GM21526 (cell line): ENCODE measurements around the gene ACRV1.

ENCODE experiments used
- ATAC-seq: cut with Tn5 transposase; IDR thresholded peaks from one replicate; pipeline ENCODE4 v1.9.1; 2021; ENCODE audit warnings: moderate library complexity; ENCODE audit not compliant: unreplicated experiment, low FRiP score

ACRV1 gene

GRCh38 chr11:125662689-125663088, 18.0 kb downstream of the ACRV1 start:
- no peak for ATAC-seq

- no peak for ATAC-seq
Observed at GRCh38 chr11:125649465-125650166, 31.0 kb downstream of the ACRV1 start.

- ATAC-seq = no peak
Observed at GRCh38 chr11:125645871-125646270, 34.8 kb downstream of the ACRV1 start.

- ATAC-seq = no peak
Observed at GRCh38 chr11:125638315-125638714, 42.3 kb downstream of the ACRV1 start.

GRCh38 chr11:125637840-125638239, 42.8 kb downstream of the ACRV1 start:
- no peak for ATAC-seq

- ATAC-seq = no peak
Observed at GRCh38 chr11:125627236-125627910, 53.3 kb downstream of the ACRV1 start.

- ATAC-seq = peak; percentile 42
Observed at GRCh38 chr11:125626288-125626950, 54.2 kb downstream of the ACRV1 start.

DNA sequence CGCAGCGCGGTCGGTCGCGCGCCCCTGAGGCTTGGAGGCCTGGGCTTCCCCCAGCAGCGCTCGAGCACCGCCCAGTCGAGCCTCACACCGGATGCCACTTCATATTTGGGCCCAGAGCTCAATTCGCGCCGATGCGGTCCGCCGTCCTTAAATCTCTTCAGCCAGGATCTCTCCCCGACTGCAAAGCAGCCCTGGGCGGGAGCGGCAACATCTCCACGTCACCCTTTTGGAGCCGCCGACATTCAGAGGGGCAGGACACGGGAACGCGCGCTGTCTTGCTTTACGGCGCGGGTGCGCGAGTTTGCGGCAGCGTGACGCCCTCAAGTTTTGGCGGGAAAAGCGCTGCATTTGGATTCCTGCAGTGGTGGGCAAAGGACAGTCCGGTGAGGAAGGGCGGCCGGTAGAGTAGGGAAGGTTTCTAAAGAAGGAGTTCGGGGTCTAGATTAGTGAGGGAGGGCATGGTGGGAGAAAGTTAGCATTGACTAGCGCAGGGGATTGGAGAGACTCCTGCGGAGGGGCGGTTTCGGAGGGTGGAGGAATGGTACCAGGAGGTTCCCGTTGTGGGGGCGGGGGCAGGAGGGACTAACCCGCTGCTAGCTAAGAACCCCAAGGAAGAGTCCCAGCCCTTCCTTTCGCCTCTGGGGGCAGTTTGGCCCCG, 54.9 kb downstream of the ACRV1 start:
- peak; percentile 85 for ATAC-seq

GRCh38 chr11:125625225-125625629, 55.4 kb downstream of the ACRV1 start:
- ATAC-seq = no peak

DNA sequence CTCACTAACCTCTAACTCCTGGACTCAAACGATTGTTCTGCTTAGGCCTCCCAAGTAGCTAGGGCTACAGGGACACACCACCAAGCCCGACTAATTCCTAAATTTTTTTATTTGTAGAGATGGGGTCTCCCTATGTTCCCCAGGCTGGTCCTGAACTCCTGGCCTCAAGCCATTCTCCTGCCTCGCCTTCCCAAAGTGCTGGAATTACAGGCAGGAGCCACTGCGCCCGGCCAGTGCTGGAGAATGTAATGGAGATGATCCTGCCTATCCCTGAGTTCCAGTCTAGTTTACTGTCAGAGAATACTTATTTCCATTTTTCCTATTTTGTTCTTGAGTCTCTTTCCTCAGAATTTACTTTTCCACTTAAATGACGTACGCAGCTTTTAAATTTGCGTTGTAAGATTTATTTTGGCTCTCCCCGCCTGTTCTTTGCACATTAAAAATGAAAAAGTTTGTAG, 55.9 kb downstream of the ACRV1 start, which contains the start of gene CHEK1:
Gene CHEK1 (plus strand): TSS at position 408 of the 458 bp plus-strand sequence. CDS start 1,606 bp downstream, outside the sequence.
- ATAC-seq = no peak

DNA sequence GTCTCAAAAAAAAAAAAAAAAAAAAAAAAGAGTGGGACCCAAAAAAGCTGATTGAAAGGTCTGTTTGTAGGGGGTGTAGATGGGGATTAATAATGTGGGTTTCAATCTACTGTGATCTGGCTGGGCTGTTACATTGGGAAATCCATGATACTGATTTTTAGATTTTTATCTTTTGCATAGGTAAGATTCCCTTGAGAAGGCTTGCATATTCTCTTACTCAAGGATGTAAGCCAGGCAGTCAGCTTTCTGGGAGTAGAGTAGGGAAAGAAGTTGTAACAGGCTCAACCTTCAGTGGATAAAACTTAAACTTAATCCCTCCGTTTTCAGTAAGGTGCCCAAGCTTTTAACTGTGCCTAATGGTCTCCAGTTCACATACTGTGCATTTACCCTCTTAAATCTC, 57.6 kb downstream of the ACRV1 start:
- no peak for ATAC-seq

GRCh38 chr11:125621995-125622394, 58.7 kb downstream of the ACRV1 start:
- ATAC-seq = no peak
